ENCODE results near the gene SUGCT. TPM values are rescaled to one million over a fixed set of nuclear protein-coding genes. Genes with fewer than 3 reads are reported as not detected.
"Not testable (repeated sequence)": the region's sequence is repeated elsewhere in the genome, so short reads cannot be mapped to it uniquely, and the experiment has no call there.

The SUGCT gene
- total and polyA plus RNA-seq, 2 experiments from 2014 or later: 21.4 to 57.8 TPM

DNA sequence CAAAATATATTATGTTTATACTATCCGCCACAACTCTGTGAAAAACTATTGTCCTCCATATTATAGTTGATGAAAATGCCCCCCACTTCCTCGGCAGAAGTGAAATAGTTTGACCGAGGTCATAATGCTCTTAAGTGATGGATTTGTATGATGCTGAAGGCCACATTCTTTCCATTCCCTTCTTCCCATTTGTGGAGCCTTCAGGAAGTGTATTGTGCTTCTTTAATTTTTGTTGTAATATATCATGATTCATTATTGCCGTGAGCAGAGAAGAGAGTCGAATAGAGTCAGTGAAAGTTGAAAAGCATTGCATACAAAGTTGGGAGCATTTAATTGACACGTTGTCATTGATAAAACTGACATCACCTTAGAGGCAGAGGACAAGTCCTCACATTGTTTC lies 460.3 kb downstream of the SUGCT start:
- TF ChIP-seq, protein P1, sequence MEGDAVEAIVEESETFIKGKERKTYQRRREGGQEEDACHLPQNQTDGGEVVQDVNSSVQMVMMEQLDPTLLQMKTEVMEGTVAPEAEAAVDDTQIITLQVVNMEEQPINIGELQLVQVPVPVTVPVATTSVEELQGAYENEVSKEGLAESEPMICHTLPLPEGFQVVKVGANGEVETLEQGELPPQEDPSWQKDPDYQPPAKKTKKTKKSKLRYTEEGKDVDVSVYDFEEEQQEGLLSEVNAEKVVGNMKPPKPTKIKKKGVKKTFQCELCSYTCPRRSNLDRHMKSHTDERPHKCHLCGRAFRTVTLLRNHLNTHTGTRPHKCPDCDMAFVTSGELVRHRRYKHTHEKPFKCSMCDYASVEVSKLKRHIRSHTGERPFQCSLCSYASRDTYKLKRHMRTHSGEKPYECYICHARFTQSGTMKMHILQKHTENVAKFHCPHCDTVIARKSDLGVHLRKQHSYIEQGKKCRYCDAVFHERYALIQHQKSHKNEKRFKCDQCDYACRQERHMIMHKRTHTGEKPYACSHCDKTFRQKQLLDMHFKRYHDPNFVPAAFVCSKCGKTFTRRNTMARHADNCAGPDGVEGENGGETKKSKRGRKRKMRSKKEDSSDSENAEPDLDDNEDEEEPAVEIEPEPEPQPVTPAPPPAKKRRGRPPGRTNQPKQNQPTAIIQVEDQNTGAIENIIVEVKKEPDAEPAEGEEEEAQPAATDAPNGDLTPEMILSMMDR (IDR thresholded peaks at IDR 0.05; ENCODE audit: low read depth, low read length): no peak
- Histone ChIP-seq H3K4me1 (ENCODE audit: low read depth) (peaks cover 5% of the 10 kb centered on the region), H3K36me3 (no peaks in the 10 kb centered on the region), H3K9me3 (ENCODE audit: low read depth) (no peaks in the 10 kb centered on the region), H3K27me3 (no peaks in the 10 kb centered on the region), H3K27ac (no peak overlapping the region), H3K4me3 (no peak overlapping the region)
- DNase-seq (ENCODE audit: low read depth in 1 of 2, low spot score in 1 of 2): no peak

DNA sequence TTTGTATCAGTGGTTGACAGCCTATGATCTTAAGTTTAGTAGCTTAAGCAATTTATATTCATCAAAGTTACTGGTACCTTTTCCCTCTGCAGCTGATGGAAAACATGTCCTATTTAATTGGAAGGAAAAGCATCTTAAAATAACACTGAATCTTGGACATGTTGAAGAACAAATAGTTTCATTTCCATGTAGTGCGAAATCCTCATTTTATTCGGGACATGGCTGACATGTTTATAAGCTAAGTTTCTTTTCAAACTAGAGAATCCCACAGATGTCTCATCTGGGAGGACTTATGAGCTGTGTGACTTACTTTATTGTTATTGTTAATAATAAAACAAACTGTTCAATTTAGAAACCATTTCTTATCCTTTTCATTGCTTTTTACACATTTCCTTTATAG lies 461.0 kb downstream of the SUGCT start:
- Histone ChIP-seq H3K4me1 (ENCODE audit: low read depth) (peaks cover 5% of the 10 kb centered on the region), H3K27me3 (no peaks in the 10 kb centered on the region), H3K27ac (no peak overlapping the region), H3K4me3 (no peak overlapping the region), H3K36me3 (no peaks in the 10 kb centered on the region), H3K9me3 (ENCODE audit: low read depth) (no peaks in the 10 kb centered on the region)
- no peak for DNase-seq (ENCODE audit: low read depth in 1 of 2, low spot score in 1 of 2)
- TF ChIP-seq, protein P1 (IDR thresholded peaks at IDR 0.05; ENCODE audit: low read depth, low read length): no peak

DNA sequence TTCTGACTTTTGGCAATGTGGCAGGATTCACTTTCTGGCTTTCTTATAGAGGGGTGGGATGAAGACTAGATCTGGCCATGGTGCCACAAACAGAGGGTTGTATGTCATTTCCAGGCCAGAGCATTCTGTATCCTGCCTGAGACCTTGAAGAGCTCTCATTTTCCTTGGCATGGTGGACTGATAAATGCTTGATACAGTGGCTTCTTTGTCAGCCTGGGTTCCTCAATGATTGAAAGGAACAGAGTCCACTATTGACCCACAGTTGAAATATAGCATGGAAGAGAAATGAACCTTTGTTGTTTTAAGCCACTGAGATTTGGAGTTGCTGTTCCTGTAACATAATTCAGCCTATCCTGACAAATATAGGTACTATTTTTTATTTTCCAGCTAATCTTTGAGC lies 462.7 kb downstream of the SUGCT start:
- no peak for DNase-seq (ENCODE audit: low read depth in 1 of 2, low spot score in 1 of 2)
- Histone ChIP-seq H3K27ac (no peak overlapping the region), H3K27me3 (no peaks in the 10 kb centered on the region), H3K9me3 (ENCODE audit: low read depth) (no peaks in the 10 kb centered on the region), H3K4me1 (ENCODE audit: low read depth) (peaks cover 5% of the 10 kb centered on the region), H3K4me3 (no peak overlapping the region), H3K36me3 (no peaks in the 10 kb centered on the region)
- TF ChIP-seq, protein P1 (IDR thresholded peaks at IDR 0.05; ENCODE audit: low read depth, low read length): no peak

DNA sequence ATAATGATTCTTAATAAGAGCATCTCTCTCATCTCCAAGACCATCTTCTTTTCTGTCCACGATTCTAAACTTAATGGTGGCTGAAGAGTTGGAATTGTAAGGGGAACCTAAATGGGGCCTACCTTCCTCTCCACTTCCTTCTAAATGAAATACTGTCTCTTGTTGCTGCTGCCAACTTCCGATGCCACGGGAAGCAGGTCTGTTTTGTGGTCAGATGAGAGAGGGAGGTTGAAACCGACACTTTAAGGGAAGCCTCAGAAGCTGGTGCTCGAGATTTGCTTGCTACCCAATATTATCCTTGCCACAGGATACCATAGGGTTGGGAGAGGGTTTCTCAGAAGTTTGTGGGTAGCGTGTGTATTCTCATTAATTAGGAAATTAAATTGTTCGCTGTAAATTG lies 464.1 kb downstream of the SUGCT start:
- TF ChIP-seq, protein P1 (IDR thresholded peaks at IDR 0.05; ENCODE audit: low read depth, low read length): no peak
- Histone ChIP-seq H3K27me3 (no peaks in the 10 kb centered on the region), H3K4me1 (ENCODE audit: low read depth) (peaks cover 5% of the 10 kb centered on the region), H3K27ac (no peak overlapping the region), H3K9me3 (ENCODE audit: low read depth) (no peaks in the 10 kb centered on the region), H3K36me3 (no peaks in the 10 kb centered on the region), H3K4me3 (no peak overlapping the region)
- no peak for DNase-seq (ENCODE audit: low read depth in 1 of 2, low spot score in 1 of 2)

DNA sequence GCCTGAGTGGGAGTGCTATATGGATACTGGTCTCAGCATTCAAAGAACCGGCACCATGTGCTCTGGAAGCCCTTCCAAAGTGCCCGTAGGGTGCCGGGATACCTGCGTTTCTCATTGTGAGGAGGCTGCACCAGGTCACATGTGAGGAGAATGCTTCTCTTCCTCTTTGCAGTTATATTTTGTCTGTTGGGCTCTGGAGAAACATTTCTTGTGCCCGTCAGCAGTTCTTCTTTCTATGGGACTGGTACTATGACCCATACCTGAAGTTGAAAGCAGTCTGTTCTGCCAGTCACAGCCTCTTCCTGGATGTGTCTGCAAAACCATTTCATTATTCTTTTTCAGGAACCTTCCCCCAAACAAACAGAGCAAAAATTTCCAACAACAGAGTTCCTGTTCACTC lies 465.0 kb downstream of the SUGCT start:
- H3K27ac ChIP-seq: no peak overlapping the region
- TF ChIP-seq, protein P1 (IDR thresholded peaks at IDR 0.05; ENCODE audit: low read depth, low read length): no peak
- H3K9me3 ChIP-seq (ENCODE audit: low read depth): no peaks in the 10 kb centered on the region
- H3K4me3 ChIP-seq: no peak overlapping the region
- no peaks in the 10 kb centered on the region for H3K36me3 ChIP-seq
- DNase-seq (ENCODE audit: low read depth in 1 of 2, low spot score in 1 of 2): no peak
- H3K4me1 ChIP-seq (ENCODE audit: low read depth): peaks cover 14% of the 10 kb centered on the region
- no peaks in the 10 kb centered on the region for H3K27me3 ChIP-seq

DNA sequence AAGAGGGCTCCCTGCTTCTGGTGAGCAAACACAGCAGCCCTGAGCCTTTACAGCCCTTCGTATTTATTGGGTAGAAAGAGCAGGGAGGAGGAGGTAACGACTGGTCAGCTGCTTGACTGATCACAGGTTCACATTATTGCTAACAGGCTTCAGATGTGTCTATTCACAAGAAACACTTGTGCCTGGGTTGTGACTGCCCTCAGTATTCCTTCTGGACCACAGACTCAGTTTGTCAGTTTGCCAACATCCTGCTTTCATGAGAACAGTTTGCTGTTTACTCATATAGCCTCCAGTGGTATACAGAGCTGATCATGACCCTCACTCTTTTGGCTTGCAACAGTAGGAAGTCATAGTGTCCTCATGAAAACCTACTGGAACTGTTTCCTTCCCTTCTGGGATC lies 467.5 kb downstream of the SUGCT start:
- not testable (repeated sequence) for H3K27me3 ChIP-seq; H3K27ac ChIP-seq; H3K4me3 ChIP-seq; H3K36me3 ChIP-seq; H3K9me3 ChIP-seq (ENCODE audit: low read depth); DNase-seq (ENCODE audit: low read depth in 1 of 2, low spot score in 1 of 2)
- H3K4me1 ChIP-seq (ENCODE audit: low read depth): peaks cover 17% of the 10 kb centered on the region

Data from cardiac muscle cell (in vitro differentiated cells and primary cell).